B cell (primary cell): ENCODE measurements around the gene CTBP2.

Source experiments
- CTCF ChIP-seq: fragments of 200-600 bp; IDR thresholded peaks from one replicate; pipeline ENCODE4 v1.8.0; 2022; ENCODE audit warnings: antibody characterized with exemption, mild to moderate bottlenecking
- EZH2 ChIP-seq: IDR thresholded peaks from 2 replicates; pipeline ENCODE4 v1.6.1; 2012; ENCODE audit warnings: borderline replicate concordance, low read depth, mild to moderate bottlenecking, moderate library complexity, low read length; ENCODE audit not compliant: insufficient read depth, poor library complexity, severe bottlenecking

- TF ChIP-seq CTCF = no peak
- no peak for TF ChIP-seq EZH2
These were observed 53.8 kb downstream of the CTBP2 start for GRCh38 chr10:125106586-125106985.
